Measurements from ENCODE around the gene LRRK2.
"Not testable (repeated sequence)": the region's sequence is repeated elsewhere in the genome, so short reads cannot be mapped to it uniquely, and the experiment has no call there.

The LRRK2 gene

GRCh38 chr12:40203060-40203430 is 21.8 kb upstream of the LRRK2 start:
- DNase-seq (ENCODE audit: low spot score) = no peak
- no peak for TF ChIP-seq CTCF (IDR thresholded peaks at IDR 0.05; ENCODE audit: extremely low read depth, missing control alignments)

- no peak for TF ChIP-seq CTCF (IDR thresholded peaks at IDR 0.05; ENCODE audit: extremely low read depth, missing control alignments)
- no peak for DNase-seq (ENCODE audit: low spot score)
Observed at GRCh38 chr12:40204337-40204736, 20.5 kb upstream of the LRRK2 start.

- DNase-seq (ENCODE audit: low spot score) = no peak
- TF ChIP-seq CTCF (IDR thresholded peaks at IDR 0.05; ENCODE audit: extremely low read depth, missing control alignments) = no peak
Observed at GRCh38 chr12:40207551-40207950, 17.2 kb upstream of the LRRK2 start.

- DNase-seq (ENCODE audit: low spot score) = no peak
- no peak for TF ChIP-seq CTCF (IDR thresholded peaks at IDR 0.05; ENCODE audit: extremely low read depth, missing control alignments)
Observed at GRCh38 chr12:40208707-40209446, 15.9 kb upstream of the LRRK2 start.

DNA sequence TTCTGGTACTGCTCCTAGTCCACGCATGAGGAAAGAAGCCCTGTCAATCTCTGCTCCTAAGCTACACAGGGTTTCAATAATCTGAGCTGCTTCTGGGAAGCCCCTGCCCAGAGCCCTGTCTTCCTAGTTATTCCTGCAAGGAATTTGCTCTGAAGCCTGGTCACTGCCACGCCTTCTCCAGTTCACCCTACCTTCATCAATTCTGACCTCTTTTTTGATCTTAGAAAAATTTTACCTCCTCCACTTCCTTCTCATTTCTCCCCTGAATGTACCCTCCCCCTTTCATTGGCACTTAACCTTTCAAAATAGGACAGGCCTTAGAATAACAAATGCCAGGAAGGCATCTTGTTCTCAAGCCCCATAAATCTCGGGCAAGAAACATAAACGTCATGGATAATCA is 14.9 kb upstream of the LRRK2 start:
- TF ChIP-seq CTCF (IDR thresholded peaks at IDR 0.05; ENCODE audit: extremely low read depth, missing control alignments) = no peak
- DNase-seq (ENCODE audit: low spot score) = no peak

DNA sequence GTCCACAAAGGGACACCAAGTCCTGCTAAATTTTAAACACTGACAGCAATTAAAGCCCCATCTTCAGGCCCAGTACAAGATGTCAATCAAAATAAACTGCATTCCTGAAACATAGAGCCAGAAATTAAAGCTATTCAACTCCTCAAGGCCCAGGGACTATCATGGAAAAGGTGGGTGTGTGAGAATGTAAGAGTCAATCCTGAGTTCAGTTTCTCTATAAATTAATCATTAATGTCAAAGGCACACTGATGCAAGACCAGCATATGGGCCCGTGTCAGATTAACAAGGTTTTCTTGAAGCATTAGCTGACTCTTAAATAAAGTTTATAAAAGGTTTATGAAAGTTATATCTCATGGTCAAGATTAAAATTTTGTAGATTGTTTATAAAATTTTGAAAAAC is 13.6 kb upstream of the LRRK2 start:
- DNase-seq (ENCODE audit: low spot score) = not testable (repeated sequence)

DNA sequence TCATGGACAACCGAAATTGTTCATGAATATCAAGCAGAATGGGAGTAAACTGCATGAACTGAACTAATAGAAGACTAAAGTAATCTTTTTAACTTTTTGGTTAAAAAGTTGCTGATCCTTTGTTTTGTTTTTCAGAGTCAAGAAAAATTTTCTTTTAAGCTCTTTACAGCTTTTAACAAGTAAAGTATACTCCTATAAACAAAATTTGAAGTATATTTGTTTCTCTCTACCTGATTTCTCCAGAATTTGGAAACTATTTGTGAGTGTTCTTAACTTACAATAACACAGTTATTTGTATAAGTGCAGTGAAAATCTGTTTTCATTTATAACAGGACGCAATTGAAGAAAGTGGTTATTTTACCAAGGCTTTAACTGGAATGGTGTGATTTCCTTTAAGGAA is 12.2 kb upstream of the LRRK2 start:
- no peak for TF ChIP-seq CTCF (IDR thresholded peaks at IDR 0.05; ENCODE audit: extremely low read depth, missing control alignments)
- no peak for DNase-seq (ENCODE audit: low spot score)

DNA sequence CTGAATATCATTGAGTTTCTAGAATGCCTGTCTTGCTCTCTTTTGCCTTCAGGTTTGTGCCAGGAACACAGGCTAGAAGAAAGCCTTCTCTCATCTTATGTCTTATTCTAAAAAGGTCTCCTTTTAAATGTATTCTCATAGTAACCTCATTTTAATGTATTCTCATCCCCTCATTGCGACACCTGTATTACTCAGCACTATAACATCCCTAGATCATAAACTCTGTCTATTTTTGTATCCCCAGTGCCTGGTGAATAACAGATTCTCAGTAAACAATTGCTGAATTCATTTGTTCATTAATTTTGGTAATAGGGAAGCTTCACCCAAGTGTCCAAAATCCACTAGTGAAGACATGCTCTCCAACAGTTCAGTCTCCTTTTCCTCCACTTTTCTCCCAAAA is 8.8 kb upstream of the LRRK2 start:
- DNase-seq (ENCODE audit: low spot score) = no peak
- TF ChIP-seq CTCF (IDR thresholded peaks at IDR 0.05; ENCODE audit: extremely low read depth, missing control alignments) = no peak

Measured in GM20000 (cell line).